PC-9 (cell line): ENCODE results near the gene NFKB1.

Experiments
- CTCF ChIP-seq: fragments of 200-600 bp; sonication (generic); conservative IDR thresholded peaks from 2 replicates; pipeline ENCODE4 v1.6.1; 2017; ENCODE audit warnings: mixed run types, antibody characterized with exemption, mild to moderate bottlenecking, moderate library complexity
- EZH2 ChIP-seq: fragments of 200-600 bp; sonication (generic); IDR thresholded peaks from 2 replicates; pipeline ENCODE4 v1.8.0; 2017; ENCODE audit warnings: antibody characterized with exemption, low read depth

- TF ChIP-seq CTCF (no peak), EZH2 (no peak)
These were observed 23.0 kb upstream of the NFKB1 start for GRCh38 chr4:102478186-102478585.
